ENCODE measurements around the gene KIAA0825.

- TF ChIP-seq, protein P1, sequence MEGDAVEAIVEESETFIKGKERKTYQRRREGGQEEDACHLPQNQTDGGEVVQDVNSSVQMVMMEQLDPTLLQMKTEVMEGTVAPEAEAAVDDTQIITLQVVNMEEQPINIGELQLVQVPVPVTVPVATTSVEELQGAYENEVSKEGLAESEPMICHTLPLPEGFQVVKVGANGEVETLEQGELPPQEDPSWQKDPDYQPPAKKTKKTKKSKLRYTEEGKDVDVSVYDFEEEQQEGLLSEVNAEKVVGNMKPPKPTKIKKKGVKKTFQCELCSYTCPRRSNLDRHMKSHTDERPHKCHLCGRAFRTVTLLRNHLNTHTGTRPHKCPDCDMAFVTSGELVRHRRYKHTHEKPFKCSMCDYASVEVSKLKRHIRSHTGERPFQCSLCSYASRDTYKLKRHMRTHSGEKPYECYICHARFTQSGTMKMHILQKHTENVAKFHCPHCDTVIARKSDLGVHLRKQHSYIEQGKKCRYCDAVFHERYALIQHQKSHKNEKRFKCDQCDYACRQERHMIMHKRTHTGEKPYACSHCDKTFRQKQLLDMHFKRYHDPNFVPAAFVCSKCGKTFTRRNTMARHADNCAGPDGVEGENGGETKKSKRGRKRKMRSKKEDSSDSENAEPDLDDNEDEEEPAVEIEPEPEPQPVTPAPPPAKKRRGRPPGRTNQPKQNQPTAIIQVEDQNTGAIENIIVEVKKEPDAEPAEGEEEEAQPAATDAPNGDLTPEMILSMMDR (IDR thresholded peaks at IDR 0.05) = no peak
- TF ChIP-seq CREB1 (CRISPR knock-in tag; IDR thresholded peaks at IDR 0.05) (no peak), NR2C2 (CRISPR knock-in tag; IDR thresholded peaks at IDR 0.05) (no peak), FOXP4 (CRISPR knock-in tag; IDR thresholded peaks at IDR 0.05) (no peak), TEAD1 (CRISPR knock-in tag; IDR thresholded peaks at IDR 0.05) (no peak), GABPB1 (CRISPR knock-in tag; IDR thresholded peaks at IDR 0.05) (no peak)
Observed at GRCh38 chr5:94197970-94198369, 420.4 kb downstream of the KIAA0825 start.
